IPS DF 6.9 (cell line): ENCODE results near the gene ZNF625.
A peak's percentile ranks its signal among the peaks of the same experiment; 100 is the strongest.

Experiments
- DNase-seq: peaks from one replicate; pipeline ENCODE4 v3.0.0-alpha.2; 2013; ENCODE audit warnings: low read depth, low spot score
- H3K27ac ChIP-seq: one replicate; pipeline ENCODE4 v1.5.1; 2013; ENCODE audit warnings: low read length, control low read depth
- H3K27me3 ChIP-seq: 2 replicates; pipeline ENCODE4 v1.6.1; 2013; ENCODE audit warnings: mild to moderate bottlenecking, low read length; ENCODE audit not compliant: control insufficient read depth, insufficient read depth
- H3K36me3 ChIP-seq: 2 replicates; pipeline ENCODE4 v1.6.1; 2013; ENCODE audit warnings: low read length; ENCODE audit not compliant: control insufficient read depth, insufficient read depth
- H3K4me1 ChIP-seq: 2 replicates; pipeline ENCODE4 v1.6.1; 2013; ENCODE audit warnings: low read length; ENCODE audit not compliant: control insufficient read depth, insufficient read depth
- H3K4me3 ChIP-seq: 2 replicates; pipeline ENCODE4 v1.5.1; 2013; ENCODE audit warnings: mild to moderate bottlenecking, low read length
- H3K9me3 ChIP-seq: 2 replicates; pipeline ENCODE4 v1.6.1; 2013; ENCODE audit warnings: low read length, inconsistent platforms; ENCODE audit not compliant: control insufficient read depth, insufficient read depth
- WGBS: extraction: QIAGEN DNeasy Blood & Tissue Kit; methylation state at CpG from one replicate; pipeline ENCODE4 v1.1.7; 2013; ENCODE audit warnings: mixed read lengths, missing lambda C conversion rate; ENCODE audit not compliant: insufficient read length, insufficient coverage; 5-methylcytosine and 5-hydroxymethylcytosine counted together

Gene ZNF625

DNA sequence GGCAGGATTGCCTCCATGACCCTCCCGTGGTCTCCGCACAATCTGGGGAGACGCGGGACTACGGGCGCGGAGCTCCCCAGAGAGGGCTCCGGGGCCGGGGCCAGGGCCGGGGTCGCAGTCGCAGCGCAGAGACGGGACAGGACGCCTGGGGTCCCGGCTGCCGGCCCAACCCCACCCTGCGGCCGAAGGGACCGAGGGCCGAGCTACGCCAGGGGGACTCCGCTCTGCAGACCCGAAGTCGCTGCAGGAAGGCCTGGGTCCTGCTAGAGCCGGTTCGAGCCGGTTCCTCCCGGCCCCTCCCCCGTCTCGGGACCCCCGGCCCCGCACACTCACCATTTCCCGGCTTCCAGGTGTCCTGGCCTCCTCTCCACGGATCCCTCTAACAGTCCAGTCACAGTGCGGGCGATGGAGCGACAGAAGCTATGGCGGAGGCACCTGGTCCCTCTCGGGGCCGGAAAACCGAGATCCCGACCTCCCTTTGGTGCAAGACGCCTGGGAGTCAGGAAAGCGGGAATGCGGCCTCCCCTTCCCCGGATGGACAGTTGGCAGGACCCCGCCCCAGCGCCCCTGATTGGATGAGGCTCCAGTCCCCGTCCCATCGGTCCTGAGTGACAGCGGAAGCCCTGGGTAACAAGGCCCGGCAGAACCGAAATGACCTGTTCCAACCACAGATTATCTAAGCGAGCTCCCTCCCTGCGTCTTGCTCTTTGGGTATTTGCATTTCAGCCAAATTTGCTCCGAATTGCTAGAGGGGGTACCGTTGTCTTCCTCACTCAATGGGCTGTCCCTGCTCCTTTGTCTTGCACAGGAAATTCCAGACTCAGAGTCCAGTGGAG, at the start of gene ZNF625:
Gene ZNF625 (minus strand): TSS at position 512 of the 836 bp plus-strand sequence. CDS start 176 bp downstream, at position 336.
- Histone ChIP-seq H3K27ac (no peak within 1 kb of the TSS), H3K27me3 (no peaks in the 10 kb centered on the region), H3K4me1 (0 out of 2 replicates have a peak, but pooled peaks cover 1% of the 10 kb centered on the region), H3K4me3 (peak within 1 kb of the TSS; percentile 61), H3K9me3 (no peaks in the 10 kb centered on the region), H3K36me3 (no peaks in the 10 kb centered on the region)
- peak; percentile 80 for DNase-seq
- no CpG with 5 or more reads among the region's 58 CpGs for WGBS

DNA sequence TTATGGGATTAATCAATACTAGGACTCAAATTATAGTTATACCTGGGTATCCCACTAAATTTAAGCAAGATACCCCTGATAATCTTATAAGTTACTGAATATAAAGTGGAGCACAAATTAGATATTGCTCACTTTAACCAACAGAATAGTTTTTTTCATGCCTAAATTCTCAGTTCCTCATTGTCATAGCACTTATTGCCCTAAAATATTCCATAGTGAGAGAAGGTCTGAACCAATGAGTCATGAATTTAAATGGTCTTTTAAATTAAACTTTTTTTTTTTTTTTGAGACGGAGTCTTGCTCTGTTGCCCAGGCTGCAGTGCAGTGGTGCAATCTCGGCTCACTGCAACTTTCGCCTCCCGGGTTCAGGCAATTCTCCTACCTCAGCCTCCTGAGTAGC, 48.8 kb upstream of the ZNF625 start:
- no CpG with 5 or more reads among the region's 4 CpGs for WGBS
- H3K36me3 ChIP-seq, result no peaks in the 10 kb centered on the region
- H3K9me3 ChIP-seq, result no peaks in the 10 kb centered on the region; the same call in 1 of the 2 replicates
- no peak overlapping the region for H3K27ac ChIP-seq
- no peaks in the 10 kb centered on the region for H3K27me3 ChIP-seq
- no peak for DNase-seq
- H3K4me3 ChIP-seq, result no peak overlapping the region
- H3K4me1 ChIP-seq, result no peaks in the 10 kb centered on the region

DNA sequence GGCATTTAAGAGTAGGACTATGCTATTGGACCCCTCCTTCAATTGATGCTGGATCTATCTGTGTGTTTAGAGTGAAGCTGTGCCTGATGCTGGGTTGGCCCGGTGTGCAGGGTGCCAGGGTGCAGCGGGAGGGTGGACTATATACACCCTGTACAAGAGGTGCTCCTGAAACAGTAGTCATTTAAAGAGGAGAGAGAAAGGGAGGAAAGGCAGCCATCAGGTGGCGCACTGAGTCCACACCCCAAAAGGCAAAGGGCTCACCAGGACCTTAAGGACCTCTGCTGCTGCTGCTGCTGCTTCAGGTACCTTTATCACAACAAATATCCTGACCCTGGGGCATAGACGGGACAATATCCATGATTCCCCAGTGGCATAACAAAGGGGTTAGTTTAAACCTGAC, 45.7 kb upstream of the ZNF625 start:
- H3K36me3 ChIP-seq, result no peaks in the 10 kb centered on the region
- no peak overlapping the region for H3K4me3 ChIP-seq

DNA sequence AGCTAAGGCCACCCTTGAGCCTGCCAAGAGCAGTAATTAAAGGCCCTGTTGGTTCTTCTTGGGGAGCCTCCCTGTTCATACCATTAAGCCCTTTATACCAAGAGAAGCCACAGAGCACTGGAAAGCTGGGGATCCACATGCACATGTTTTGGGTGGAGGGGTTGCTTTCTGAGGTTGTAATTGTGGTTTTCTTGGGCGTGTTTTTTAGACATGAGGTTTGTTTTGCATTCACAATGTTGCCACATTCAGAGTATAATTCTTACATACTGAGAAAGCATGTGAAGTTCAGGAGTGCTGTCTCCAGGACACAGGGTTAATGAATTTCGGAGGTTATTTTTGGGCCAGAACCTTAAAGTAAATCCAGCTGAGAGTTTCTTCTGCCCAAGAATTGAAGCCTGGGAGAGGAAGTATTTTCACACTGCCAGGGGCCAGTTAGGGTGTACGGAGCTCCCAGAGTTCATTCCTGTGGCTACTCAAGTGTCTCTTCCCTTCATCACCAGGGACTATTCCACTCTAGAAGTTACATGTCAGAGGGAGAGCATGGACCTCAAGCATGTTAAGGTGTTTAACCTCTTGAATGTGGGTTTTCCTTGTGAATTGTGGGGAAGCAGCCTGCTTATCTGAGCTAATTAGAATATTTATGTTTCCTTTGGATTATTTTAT, 43.4 kb upstream of the ZNF625 start:
- Histone ChIP-seq H3K27ac (no peak overlapping the region), H3K27me3 (no peaks in the 10 kb centered on the region), H3K36me3 (no peaks in the 10 kb centered on the region), H3K4me1 (no peaks in the 10 kb centered on the region), H3K4me3 (no peak overlapping the region), H3K9me3 (no peaks in the 10 kb centered on the region; the same call in 1 of the 2 replicates)
- WGBS, result no CpG with 5 or more reads among the region's 3 CpGs
- DNase-seq, result no peak

More for the DNA sequence above, 45.7 kb upstream of the ZNF625 start:
- no peaks in the 10 kb centered on the region; the same call in 1 of the 2 replicates for H3K9me3 ChIP-seq
- H3K27ac ChIP-seq, result no peak overlapping the region
- no peaks in the 10 kb centered on the region for H3K4me1 ChIP-seq
- H3K27me3 ChIP-seq, result no peaks in the 10 kb centered on the region
- no peak for DNase-seq
- no CpG with 5 or more reads among the region's 4 CpGs for WGBS

DNA sequence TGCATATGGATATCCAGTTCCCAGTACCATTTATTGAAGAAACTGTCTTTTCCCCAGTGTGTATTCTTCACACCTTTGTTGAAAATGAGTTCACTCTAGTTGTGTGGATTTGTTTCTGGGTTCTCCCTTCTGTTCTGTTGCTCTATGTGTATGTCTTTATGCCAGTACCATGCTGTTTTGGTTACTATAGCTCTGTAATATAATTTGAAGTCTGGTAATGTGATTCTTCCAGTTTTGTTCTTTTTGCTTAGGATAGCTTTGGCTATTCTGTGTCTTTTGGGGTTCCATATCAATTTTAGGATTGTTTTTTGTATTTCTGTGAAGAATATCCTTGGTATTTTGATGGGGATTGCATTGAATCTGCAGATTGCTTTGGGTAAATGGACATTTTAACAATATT, 41.6 kb upstream of the ZNF625 start:
- Histone ChIP-seq H3K27ac (no peak overlapping the region), H3K36me3 (no peaks in the 10 kb centered on the region), H3K4me3 (no peak overlapping the region), H3K9me3 (no peaks in the 10 kb centered on the region), H3K27me3 (no peaks in the 10 kb centered on the region), H3K4me1 (no peaks in the 10 kb centered on the region)
- no peak for DNase-seq

DNA sequence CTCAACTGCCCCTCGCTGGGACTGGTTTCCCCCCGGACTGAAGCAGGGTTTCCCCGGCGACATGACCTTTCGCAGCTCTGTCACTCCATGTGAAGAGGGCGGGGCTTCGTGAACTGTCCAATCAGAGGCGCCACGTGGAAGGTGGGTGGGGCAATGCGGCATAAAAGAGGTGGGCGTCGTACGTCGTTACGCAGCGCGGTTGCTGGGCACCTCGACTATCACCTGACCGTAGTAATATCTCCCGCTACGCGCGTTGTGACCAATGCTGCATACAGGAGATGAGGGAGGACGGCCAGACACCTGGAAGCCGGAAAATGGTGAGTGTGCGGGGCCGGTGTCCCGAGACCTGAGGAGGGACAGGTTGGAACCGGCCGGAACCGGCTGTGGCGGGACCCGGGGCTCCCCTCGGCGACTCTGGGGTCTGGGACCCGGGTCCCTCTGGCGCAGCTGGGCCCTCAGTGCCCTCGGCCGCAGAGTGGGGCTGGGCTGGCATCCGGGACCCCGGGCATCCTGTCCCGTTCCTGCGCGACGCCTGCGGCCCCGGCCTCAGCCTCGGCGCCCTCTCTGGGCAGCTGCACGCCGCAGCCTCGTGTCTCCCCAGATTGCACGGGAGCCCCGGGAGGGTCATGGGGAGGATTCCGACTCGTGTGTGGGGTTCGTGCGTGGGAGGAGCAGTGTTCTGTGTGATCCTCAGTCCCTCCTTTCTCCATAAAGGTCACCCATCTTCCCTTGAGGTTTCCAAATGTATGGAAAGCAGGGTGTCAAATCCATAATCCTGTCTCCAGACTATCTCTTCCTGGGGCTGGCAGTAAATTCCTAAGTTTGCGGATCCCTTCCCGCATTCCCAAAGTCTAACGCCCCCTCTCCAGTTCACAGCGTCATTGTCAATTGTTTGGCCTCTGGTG, 38.5 kb upstream of the ZNF625 start:
- Histone ChIP-seq H3K4me3 (peak overlapping the region; percentile 64; the same call in 1 of the 2 replicates), H3K27ac (no peak overlapping the region)
- DNase-seq, result peak; percentile 93

DNA sequence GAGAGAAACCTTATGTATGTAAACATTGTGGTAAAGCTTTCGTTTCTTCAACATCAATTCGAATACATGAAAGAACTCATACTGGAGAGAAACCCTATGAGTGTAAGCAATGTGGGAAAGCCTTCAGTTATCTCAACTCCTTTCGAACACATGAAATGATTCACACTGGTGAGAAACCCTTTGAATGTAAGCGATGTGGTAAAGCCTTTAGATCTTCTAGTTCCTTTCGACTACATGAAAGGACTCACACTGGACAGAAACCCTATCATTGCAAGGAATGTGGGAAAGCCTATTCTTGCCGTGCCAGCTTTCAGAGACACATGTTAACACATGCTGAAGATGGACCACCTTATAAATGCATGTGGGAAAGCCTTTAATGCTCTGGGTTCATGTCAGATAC, 31.1 kb upstream of the ZNF625 start:
- Histone ChIP-seq H3K4me1 (no peaks in the 10 kb centered on the region), H3K27ac (no peak overlapping the region), H3K9me3 (peaks cover 9% of the 10 kb centered on the region), H3K27me3 (no peaks in the 10 kb centered on the region), H3K36me3 (peaks cover 18% of the 10 kb centered on the region; the same call in 1 of the 2 replicates), H3K4me3 (no peak overlapping the region)
- DNase-seq, result no peak
- no CpG with 5 or more reads among the region's 6 CpGs for WGBS

More for the DNA sequence above, 38.5 kb upstream of the ZNF625 start:
- no CpG with 5 or more reads among the region's 62 CpGs for WGBS
- no peaks in the 10 kb centered on the region for H3K9me3 ChIP-seq
- no peaks in the 10 kb centered on the region for H3K36me3 ChIP-seq
- H3K27me3 ChIP-seq, result no peaks in the 10 kb centered on the region
- H3K4me1 ChIP-seq, result no peaks in the 10 kb centered on the region

DNA sequence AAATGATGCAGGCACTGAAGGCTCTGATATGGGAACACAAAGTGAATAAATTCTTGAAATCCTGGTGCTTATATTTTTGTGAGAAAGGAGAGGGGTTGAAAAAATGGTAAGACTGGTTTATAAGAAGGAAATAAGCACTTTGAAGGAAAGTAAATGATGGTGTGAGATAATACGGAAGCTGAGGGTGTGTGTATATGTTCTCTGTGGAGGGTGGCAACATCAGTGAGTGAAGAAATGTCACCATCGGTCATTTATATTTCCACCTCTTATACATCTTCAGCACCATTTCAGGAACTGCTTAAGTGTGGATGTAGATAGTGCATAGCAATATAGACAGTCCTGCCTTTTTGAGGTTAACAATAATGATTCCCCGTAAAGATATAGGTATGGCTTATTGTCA, 23.8 kb upstream of the ZNF625 start:
- WGBS, result 100% methylated on average over 1 of the region's 3 CpGs
- no peaks in the 10 kb centered on the region for H3K27me3 ChIP-seq
- H3K9me3 ChIP-seq, result no peaks in the 10 kb centered on the region; the same call in 1 of the 2 replicates
- no peaks in the 10 kb centered on the region for H3K36me3 ChIP-seq
- H3K27ac ChIP-seq, result no peak overlapping the region
- no peaks in the 10 kb centered on the region; the same call in 1 of the 2 replicates for H3K4me1 ChIP-seq
- no peak for DNase-seq
- no peak overlapping the region for H3K4me3 ChIP-seq

DNA sequence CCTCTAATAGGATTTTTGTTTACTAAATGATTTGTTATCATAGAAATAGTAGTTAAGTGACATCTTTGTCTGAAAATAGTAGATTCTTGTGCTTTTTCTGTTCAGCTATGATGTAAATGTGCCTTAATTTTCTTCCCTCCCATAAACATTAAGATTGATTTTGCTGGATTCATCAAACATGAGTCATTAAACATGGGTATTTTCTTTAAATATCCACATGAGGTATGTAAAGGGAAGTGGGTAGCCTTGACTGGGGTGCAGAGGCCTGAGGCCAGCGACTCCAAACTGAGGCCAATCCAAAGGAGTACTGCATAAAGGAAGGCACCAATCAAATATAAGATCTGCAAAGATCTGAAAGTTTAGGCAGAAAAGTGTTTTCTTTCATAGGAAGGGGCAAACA, 10.1 kb upstream of the ZNF625 start:
- Histone ChIP-seq H3K9me3 (no peaks in the 10 kb centered on the region), H3K4me3 (no peak overlapping the region), H3K27me3 (no peaks in the 10 kb centered on the region), H3K4me1 (no peaks in the 10 kb centered on the region), H3K36me3 (no peaks in the 10 kb centered on the region), H3K27ac (no peak overlapping the region)
- DNase-seq, result no peak
- WGBS, result no CpG with 5 or more reads among the region's 1 CpG

DNA sequence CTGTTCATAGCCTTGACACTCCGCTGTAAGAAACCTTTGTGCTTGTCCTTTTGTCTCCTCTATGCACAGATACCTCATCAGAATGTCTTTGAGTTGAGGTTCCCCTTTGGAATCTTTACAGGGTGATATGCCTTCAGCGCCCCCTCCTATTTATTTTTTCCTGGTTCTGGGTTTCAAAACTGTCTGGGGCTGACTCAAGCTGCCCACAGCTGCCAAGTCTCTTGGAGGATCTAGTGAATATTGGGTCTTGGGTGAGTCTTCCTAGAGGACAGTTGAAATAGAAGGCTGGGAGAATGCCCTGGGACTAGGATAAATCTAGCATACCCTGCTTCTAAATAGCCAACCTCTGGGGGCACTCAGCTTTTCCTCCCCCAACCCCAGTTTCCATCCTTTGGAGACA, 7.3 kb upstream of the ZNF625 start:
- H3K4me1 ChIP-seq, result no peaks in the 10 kb centered on the region
- no peaks in the 10 kb centered on the region for H3K36me3 ChIP-seq
- H3K27ac ChIP-seq, result no peak overlapping the region
- peak overlapping the region; percentile 92; the same call in 1 of the 2 replicates for H3K4me3 ChIP-seq
- no peak for DNase-seq
- no CpG with 5 or more reads among the region's 2 CpGs for WGBS
- H3K27me3 ChIP-seq, result no peaks in the 10 kb centered on the region
- no peaks in the 10 kb centered on the region for H3K9me3 ChIP-seq
